Activated naive CD4-positive, alpha-beta T cell treated with anti-CD3 and anti-CD28 coated beads, Interleukin-2, amount 10 ng/mL, durations not matched to agents 7 days and 5 days (primary cell): ENCODE measurements around the gene AK8.

ENCODE experiments used
- CTCF ChIA-PET: fragments of 350-600 bp; sonication (Branson Sonifier 250); formaldehyde crosslinking; loops from one replicate; lab custom pipeline; 2021; ENCODE audit warnings: antibody characterized with exemption; lab: Charles Lee
- DNase-seq: peaks from one replicate; pipeline ENCODE4 v3.0.0-alpha.2; 2020
- H3K27ac Mint-ChIP-seq: one replicate; pipeline ENCODE4 v1.8.0; 2021; ENCODE audit warnings: mild to moderate bottlenecking, moderate library complexity, mixed read lengths
- H3K27me3 Mint-ChIP-seq: one replicate; pipeline ENCODE4 v1.8.0; 2021; ENCODE audit warnings: mild to moderate bottlenecking, mixed read lengths
- H3K36me3 Mint-ChIP-seq: one replicate; pipeline ENCODE4 v1.8.0; 2021; ENCODE audit warnings: mixed read lengths
- H3K4me1 Mint-ChIP-seq: one replicate; pipeline ENCODE4 v1.8.0; 2021; ENCODE audit warnings: mixed read lengths
- H3K4me3 Mint-ChIP-seq: one replicate; pipeline ENCODE4 v1.8.0; 2021; ENCODE audit warnings: mild to moderate bottlenecking, moderate library complexity, mixed read lengths
- H3K9me3 Mint-ChIP-seq: one replicate; pipeline ENCODE4 v1.8.0; 2021; ENCODE audit warnings: mixed read lengths

AK8 gene

DNA sequence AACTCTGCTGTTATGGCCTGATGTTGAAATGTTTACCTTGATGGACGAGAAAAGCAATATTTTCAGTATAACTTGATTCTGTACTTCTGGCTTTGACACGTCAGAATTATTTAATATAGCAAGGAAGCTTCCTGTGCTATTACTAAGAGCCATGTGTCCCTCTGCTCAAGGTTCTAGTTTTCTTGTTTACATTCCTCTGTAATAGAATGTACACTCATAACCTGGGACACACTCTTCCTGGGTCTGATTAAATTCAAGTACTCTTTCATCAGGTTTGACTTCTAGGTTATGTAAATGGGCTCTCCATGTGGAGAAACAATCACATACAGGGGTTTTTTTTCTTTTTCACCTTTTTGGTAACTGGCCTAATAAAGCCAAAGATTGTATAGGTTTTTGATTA is 174.7 kb downstream of the AK8 start:
- peaks cover 3% of the 10 kb centered on the region for H3K9me3 Mint-ChIP-seq
- no peak overlapping the region for H3K4me3 Mint-ChIP-seq
- DNase-seq = no peak
- peaks cover 17% of the 10 kb centered on the region for H3K27me3 Mint-ChIP-seq
- H3K36me3 Mint-ChIP-seq = peaks cover under 1% of the 10 kb centered on the region
- CTCF ChIA-PET = interaction anchor here (0.7 to 1.0 kb wide), 2 partner anchors 9 to 39 kb away, joined by 3 read pairs; no protein-coding TSS in a partner anchor
- H3K4me1 Mint-ChIP-seq = no peaks in the 10 kb centered on the region
- H3K27ac Mint-ChIP-seq = no peak overlapping the region

- Mint-ChIP-seq H3K4me3 (no peak overlapping the region), H3K9me3 (peaks cover 12% of the 10 kb centered on the region), H3K27ac (no peak overlapping the region), H3K4me1 (no peaks in the 10 kb centered on the region), H3K36me3 (peaks cover 7% of the 10 kb centered on the region), H3K27me3 (peaks cover 17% of the 10 kb centered on the region)
- CTCF ChIA-PET = no interaction called here
- DNase-seq = no peak
These were observed 175.8 kb downstream of the AK8 start for GRCh38 chr9:132702254-132702653.

DNA sequence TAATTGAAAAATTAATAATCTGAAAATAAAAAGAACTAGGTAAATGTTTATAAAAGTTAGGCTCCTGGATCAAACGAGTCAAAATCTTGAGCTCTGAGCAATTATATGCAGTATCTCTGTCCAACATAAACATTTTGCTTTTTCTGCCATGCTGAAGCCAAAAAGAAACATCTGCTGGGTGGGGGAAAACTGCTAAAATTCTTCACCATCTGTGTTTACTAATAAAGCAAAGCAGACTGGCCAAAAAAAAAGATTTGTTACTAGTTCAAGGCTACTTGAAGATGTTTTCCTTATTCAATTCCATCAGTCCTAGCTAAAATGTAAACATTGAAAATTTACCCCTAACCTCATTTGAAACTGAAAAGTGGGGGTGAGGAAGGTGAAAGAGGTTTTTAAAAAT is 178.1 kb downstream of the AK8 start:
- Mint-ChIP-seq H3K27me3 (peaks cover 12% of the 10 kb centered on the region), H3K9me3 (peaks cover 28% of the 10 kb centered on the region), H3K4me3 (no peak overlapping the region), H3K4me1 (no peaks in the 10 kb centered on the region), H3K27ac (no peak overlapping the region), H3K36me3 (peaks cover 15% of the 10 kb centered on the region)
- CTCF ChIA-PET = interaction anchor here (0.8 kb wide), 1 partner anchor 15 kb away, joined by 3 read pairs; no protein-coding TSS in a partner anchor
- DNase-seq = no peak

- Mint-ChIP-seq H3K4me1 (peaks cover 4% of the 10 kb centered on the region), H3K4me3 (no peak overlapping the region), H3K36me3 (peaks cover 17% of the 10 kb centered on the region), H3K9me3 (peaks cover 36% of the 10 kb centered on the region), H3K27ac (no peak overlapping the region), H3K27me3 (peaks cover 10% of the 10 kb centered on the region)
- no peak for DNase-seq
- CTCF ChIA-PET = interaction anchor here (0.6 kb wide), 1 partner anchor 21 kb away, joined by 3 read pairs; no protein-coding TSS in a partner anchor
These were observed 179.1 kb downstream of the AK8 start for GRCh38 chr9:132698989-132699388.

DNA sequence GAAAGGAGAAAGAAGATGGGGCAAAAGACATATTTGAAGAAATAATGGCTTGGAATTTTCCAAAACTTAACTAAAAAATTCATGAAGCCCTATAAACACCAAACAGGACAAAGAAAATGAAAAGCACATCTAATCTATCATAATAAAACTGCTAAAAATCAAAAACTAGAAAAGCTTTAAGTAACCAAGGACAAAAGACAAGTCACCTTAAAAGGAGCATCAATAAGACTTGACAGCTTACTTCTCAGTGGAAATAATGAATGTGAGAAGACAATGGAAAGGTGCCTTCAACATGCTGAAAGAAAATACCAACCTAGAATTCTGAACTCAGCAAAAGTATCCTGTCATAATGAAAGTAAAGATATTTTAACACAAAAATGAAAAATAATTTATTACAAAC is 180.9 kb downstream of the AK8 start:
- CTCF ChIA-PET = no interaction called here
- Mint-ChIP-seq H3K4me1 (peaks cover 4% of the 10 kb centered on the region), H3K9me3 (peaks cover 36% of the 10 kb centered on the region), H3K36me3 (peaks cover 27% of the 10 kb centered on the region), H3K4me3 (no peak overlapping the region), H3K27me3 (no peaks in the 10 kb centered on the region), H3K27ac (no peak overlapping the region)
- no peak for DNase-seq

DNA sequence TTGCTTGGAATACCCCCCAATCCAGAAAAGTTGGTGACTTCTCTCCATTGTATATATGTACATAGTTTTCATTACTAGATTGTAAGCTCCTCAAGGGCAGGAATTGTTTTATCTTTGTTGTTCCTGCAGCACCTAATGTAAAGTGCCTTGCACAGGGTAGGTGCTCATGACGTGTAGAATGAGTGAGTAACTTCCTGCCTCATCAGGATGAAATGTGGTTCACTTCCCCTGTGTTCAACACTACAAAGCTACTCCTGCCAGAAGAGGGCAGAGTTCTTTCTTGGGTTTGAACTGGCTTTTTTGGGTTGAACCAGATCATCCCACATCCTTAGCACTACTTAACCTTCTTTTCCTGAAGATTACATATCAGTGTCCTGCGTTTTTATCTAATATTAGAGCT is 183.9 kb downstream of the AK8 start:
- H3K9me3 Mint-ChIP-seq = peaks cover 36% of the 10 kb centered on the region
- no peak overlapping the region for H3K27ac Mint-ChIP-seq
- CTCF ChIA-PET = interaction anchor here (0.8 to 1.0 kb wide), 3 partner anchors 10 to 77 kb away, joined by 3 to 4 read pairs (median 3); partner anchors contain the start of genes DDX31 and GTF3C4
- no peaks in the 10 kb centered on the region for H3K27me3 Mint-ChIP-seq
- H3K36me3 Mint-ChIP-seq = peaks cover 49% of the 10 kb centered on the region
- DNase-seq = peak; percentile 24
- H3K4me3 Mint-ChIP-seq = no peak overlapping the region
- peaks cover 4% of the 10 kb centered on the region for H3K4me1 Mint-ChIP-seq

GRCh38 chr9:132690696-132691095 is 187.4 kb downstream of the AK8 start:
- Mint-ChIP-seq H3K9me3 (peaks cover 12% of the 10 kb centered on the region), H3K4me1 (peaks cover 4% of the 10 kb centered on the region), H3K27ac (no peak overlapping the region), H3K36me3 (peaks cover 52% of the 10 kb centered on the region), H3K4me3 (no peak overlapping the region), H3K27me3 (no peaks in the 10 kb centered on the region)
- DNase-seq = no peak
- CTCF ChIA-PET = no interaction called here

DNA sequence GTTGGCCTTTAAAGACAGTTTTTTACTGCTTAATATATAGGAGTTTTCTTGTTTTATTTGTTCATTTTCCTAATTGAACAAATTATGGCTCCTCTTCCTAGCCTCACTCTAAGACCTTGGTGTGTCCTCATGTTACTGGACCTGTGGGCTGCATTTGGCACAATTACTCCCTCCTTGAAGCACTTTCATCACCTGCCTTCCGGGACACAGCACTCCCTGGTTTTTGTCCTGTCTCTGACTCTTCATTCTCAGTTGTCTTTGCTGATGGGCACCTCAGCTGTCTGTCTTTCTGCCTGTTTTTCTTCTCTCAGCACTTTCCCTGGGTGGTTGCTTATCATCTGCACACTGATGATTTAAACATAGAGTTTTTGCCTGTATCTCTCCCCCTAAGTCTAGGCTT is 194.2 kb downstream of the AK8 start:
- H3K4me3 Mint-ChIP-seq = no peak overlapping the region
- CTCF ChIA-PET = no interaction called here
- no peak for DNase-seq
- no peaks in the 10 kb centered on the region for H3K9me3 Mint-ChIP-seq
- H3K4me1 Mint-ChIP-seq = peaks cover 26% of the 10 kb centered on the region
- H3K36me3 Mint-ChIP-seq = peaks cover 50% of the 10 kb centered on the region
- H3K27ac Mint-ChIP-seq = no peak overlapping the region
- H3K27me3 Mint-ChIP-seq = no peaks in the 10 kb centered on the region

DNA sequence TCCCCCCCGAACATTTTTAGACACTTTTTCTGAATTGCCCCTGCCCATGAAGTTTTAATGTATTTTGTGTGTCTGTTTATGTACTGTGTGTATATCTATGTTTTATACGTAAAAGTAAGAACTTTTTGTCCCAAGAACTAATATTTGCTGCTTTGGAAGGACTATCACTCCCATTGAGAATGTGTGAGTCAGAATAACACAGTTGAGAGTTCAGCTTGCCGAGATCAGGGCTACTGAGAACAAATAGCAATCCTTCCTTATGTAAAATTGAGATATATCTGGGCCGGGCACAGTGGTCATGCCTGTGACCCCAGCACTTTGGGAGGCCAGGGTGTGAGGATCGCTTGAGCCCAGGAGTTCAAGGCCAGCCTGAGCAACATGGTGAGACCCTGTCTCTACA is 196.5 kb downstream of the AK8 start:
- no peak for DNase-seq
- H3K27ac Mint-ChIP-seq = no peak overlapping the region
- H3K27me3 Mint-ChIP-seq = no peaks in the 10 kb centered on the region
- H3K4me1 Mint-ChIP-seq = peaks cover 32% of the 10 kb centered on the region
- H3K36me3 Mint-ChIP-seq = peaks cover 47% of the 10 kb centered on the region
- H3K4me3 Mint-ChIP-seq = no peak overlapping the region
- no peaks in the 10 kb centered on the region for H3K9me3 Mint-ChIP-seq
- CTCF ChIA-PET = no interaction called here

DNA sequence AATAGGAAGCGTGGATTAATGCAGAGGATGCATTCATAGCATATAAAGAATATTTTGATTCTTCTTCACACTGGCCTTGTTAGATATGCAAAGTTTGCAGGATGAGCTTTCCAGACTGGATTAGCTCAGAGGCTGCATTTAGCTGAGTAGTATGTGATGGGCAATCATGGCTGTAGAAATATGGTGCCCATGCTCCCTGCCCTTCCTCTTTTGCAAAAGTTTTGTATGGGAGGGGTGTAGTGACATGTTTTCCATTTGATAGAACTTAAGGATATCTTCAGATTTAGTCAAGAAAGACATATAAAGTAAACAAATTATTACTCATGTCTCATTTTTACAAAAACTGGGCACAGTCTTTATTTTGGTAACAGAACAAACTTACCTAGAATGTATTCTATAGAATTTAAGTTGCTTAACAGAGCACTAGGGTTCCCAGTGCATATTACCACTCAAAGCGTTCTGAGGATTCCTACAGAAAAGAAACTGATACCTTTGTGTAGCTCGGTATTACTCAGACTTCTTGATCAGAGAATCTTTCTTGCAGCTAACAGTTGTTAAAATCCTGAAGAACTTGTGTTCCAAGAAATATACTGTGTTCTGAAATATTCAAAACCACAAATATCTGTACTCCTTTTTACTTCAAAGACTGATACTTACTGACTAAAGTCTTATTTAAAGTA is 198.0 kb downstream of the AK8 start:
- H3K4me3 Mint-ChIP-seq = no peak overlapping the region
- no peaks in the 10 kb centered on the region for H3K9me3 Mint-ChIP-seq
- peak overlapping the region; percentile 37 for H3K27ac Mint-ChIP-seq
- DNase-seq = no peak
- peaks cover 37% of the 10 kb centered on the region for H3K36me3 Mint-ChIP-seq
- H3K27me3 Mint-ChIP-seq = no peaks in the 10 kb centered on the region
- CTCF ChIA-PET = interaction anchor here (1.0 to 1.7 kb wide), 4 partner anchors 8 to 268 kb away, joined by 3 to 6 read pairs (median 3); partner anchors contain the start of genes DDX31 and GTF3C4
- peaks cover 33% of the 10 kb centered on the region for H3K4me1 Mint-ChIP-seq

GRCh38 chr9:132677976-132678375 is 200.1 kb downstream of the AK8 start:
- DNase-seq = no peak
- H3K36me3 Mint-ChIP-seq = peaks cover 29% of the 10 kb centered on the region
- no peak overlapping the region for H3K27ac Mint-ChIP-seq
- no peak overlapping the region for H3K4me3 Mint-ChIP-seq
- H3K4me1 Mint-ChIP-seq = peaks cover 47% of the 10 kb centered on the region
- no peaks in the 10 kb centered on the region for H3K27me3 Mint-ChIP-seq
- no peaks in the 10 kb centered on the region for H3K9me3 Mint-ChIP-seq
- CTCF ChIA-PET = no interaction called here
